Right atrium auricular region (tissue), 2 donors: ENCODE results near the gene KLF3. TPM values are rescaled to one million over a fixed set of nuclear protein-coding genes. Genes with fewer than 3 reads are reported as not detected.

Experiments
- DNase-seq: peaks from one replicate; pipeline ENCODE4 v3.0.0-alpha.2; 2019; ENCODE audit warnings: low spot score
- H3K27ac ChIP-seq, 2 donors: fragments of 200-600 bp; sonication (generic); 1 replicate in 1 of 2; 2 replicates in 1 of 2; pipeline ENCODE4 v1.5.1; 2016 to 2019
- H3K27me3 ChIP-seq, 2 donors: fragments of 200-600 bp; sonication (generic); one replicate each; pipeline versions ENCODE4 v1.5.1 to v1.6.0; 2017 to 2019
- H3K36me3 ChIP-seq: fragments of 200-600 bp; sonication (generic); one replicate; pipeline ENCODE4 v1.5.1; 2016
- H3K4me1 ChIP-seq, 2 donors: fragments of 200-600 bp; sonication (generic); one replicate each; pipeline versions ENCODE4 v1.5.1 to v1.6.0; 2017 to 2019
- H3K4me3 ChIP-seq, 2 donors: fragments of 200-600 bp; sonication (generic); 1 replicate in 1 of 2; 2 replicates in 1 of 2; pipeline ENCODE4 v1.5.1; 2017 to 2019; ENCODE audit warnings: mild to moderate bottlenecking in 1 of 2, moderate library complexity in 1 of 2
- H3K9me3 ChIP-seq, 2 donors: fragments of 200-600 bp; sonication (generic); one replicate each; pipeline ENCODE4 v1.5.1; 2019
- total RNA-seq, 2 donors: library from RNA; depleted of rRNA; stranded (reverse); fragments of >200 nt; gene quantifications; one replicate each; pipeline ENCODE4 v1.1.0, GENCODE V29; 2016
- TF ChIP-seq, protein P1 (sequence below), 2 donors: fragments of 200-600 bp; sonication (generic); IDR thresholded peaks; one replicate each; pipeline ENCODE4 v1.5.1; 2019; ENCODE audit warnings: antibody characterized with exemption in 2 of 2

Gene KLF3
- total RNA-seq, 2 donors from 2014 or later = 22.6 to 28.8 TPM

DNA sequence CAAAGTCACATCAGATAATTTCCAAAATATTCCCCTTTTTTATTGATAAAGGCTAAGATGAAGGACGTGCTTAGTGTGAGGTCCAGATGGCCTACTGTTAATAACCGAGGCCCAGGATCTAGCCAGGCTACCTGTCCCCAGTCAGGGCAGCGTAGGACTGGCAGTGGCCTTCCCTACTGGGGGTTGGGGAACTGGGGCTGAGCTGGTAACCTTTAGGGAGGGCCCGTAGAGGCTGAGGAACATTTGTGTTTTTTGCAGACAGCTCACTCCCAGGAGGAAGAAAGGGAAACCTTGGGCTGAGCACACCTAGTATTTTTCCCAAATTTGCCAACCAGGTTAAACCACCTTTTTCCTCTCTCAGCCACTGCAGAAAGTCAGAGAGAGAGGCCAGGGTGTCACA is 59.1 kb downstream of the KLF3 start:
- DNase-seq = no peak
- Histone ChIP-seq H3K27me3 (no peaks in the 10 kb centered on the region), H3K27ac (no peak overlapping the region), H3K36me3 (no peaks in the 10 kb centered on the region), H3K4me1 (peaks cover 0 to 7% of the 10 kb centered on the region in 2 donors), H3K4me3 (no peak overlapping the region), H3K9me3 (no peaks in the 10 kb centered on the region)
- TF ChIP-seq, protein P1, sequence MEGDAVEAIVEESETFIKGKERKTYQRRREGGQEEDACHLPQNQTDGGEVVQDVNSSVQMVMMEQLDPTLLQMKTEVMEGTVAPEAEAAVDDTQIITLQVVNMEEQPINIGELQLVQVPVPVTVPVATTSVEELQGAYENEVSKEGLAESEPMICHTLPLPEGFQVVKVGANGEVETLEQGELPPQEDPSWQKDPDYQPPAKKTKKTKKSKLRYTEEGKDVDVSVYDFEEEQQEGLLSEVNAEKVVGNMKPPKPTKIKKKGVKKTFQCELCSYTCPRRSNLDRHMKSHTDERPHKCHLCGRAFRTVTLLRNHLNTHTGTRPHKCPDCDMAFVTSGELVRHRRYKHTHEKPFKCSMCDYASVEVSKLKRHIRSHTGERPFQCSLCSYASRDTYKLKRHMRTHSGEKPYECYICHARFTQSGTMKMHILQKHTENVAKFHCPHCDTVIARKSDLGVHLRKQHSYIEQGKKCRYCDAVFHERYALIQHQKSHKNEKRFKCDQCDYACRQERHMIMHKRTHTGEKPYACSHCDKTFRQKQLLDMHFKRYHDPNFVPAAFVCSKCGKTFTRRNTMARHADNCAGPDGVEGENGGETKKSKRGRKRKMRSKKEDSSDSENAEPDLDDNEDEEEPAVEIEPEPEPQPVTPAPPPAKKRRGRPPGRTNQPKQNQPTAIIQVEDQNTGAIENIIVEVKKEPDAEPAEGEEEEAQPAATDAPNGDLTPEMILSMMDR (IDR thresholded peaks at IDR 0.05) = no peak

DNA sequence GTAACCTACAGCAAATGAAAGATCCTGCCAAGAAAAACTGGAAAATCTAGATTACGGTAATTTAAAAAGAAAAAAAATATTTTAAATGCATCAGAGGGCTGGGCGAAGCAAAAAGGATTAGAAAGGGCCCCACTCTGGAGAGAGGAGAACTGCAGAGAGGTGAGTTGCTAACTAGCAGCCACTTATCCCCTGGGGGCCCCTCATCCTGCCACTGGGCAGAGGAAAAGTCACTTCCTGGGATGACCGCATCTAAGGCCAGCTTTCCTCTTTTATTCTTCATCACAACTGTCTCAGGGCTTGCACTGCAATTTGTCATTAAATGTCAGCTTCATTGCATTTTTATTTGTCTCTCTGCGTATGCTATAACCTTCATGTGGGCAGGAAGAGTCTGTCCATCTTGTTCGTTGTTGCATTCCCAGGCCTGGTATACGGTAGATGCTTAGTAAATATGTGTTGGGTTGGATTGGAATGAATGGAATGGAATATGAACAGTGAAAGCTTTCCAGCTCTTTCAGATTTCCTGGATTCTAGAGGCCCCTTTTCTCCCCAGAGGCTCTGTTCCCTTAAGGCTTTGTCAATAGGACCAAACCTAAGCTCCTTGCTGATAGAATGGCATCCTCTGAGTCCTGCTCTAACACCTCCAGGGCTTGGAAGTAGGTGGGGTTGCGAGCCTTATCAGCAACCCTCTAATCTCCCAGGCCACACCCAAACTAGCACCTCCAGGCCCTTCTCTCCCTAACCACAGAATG is 59.9 kb downstream of the KLF3 start:
- TF ChIP-seq, protein P1 (IDR thresholded peaks at IDR 0.05) = no peak

DNA sequence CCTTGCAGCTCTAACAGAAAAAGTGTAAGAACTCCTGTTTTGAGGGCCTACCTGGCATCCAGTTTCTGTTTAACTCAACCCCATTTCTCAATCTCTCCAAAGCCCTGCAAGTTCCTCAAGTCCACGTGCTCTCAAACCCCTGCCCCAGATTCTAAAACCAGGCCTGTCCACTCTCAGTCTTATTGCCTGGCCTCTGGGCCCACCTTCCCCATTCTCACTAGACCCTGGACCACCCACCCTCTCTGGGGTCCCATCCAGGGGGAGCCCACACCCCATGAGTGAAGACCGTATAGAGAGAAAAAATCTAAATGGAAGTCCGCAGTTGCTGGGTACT is 60.4 kb downstream of the KLF3 start:
- H3K4me3 ChIP-seq = no peak overlapping the region
- peaks cover 0 to 7% of the 10 kb centered on the region in 2 donors for H3K4me1 ChIP-seq
- H3K9me3 ChIP-seq = no peaks in the 10 kb centered on the region
- H3K36me3 ChIP-seq = no peaks in the 10 kb centered on the region
- no peaks in the 10 kb centered on the region for H3K27me3 ChIP-seq
- DNase-seq = no peak
- TF ChIP-seq, protein P1 (IDR thresholded peaks at IDR 0.05) = no peak
- H3K27ac ChIP-seq = no peak overlapping the region

More for the DNA sequence above, 59.9 kb downstream of the KLF3 start:
- Histone ChIP-seq H3K9me3 (no peaks in the 10 kb centered on the region), H3K4me1 (peaks cover 0 to 7% of the 10 kb centered on the region in 2 donors), H3K4me3 (no peak overlapping the region), H3K36me3 (no peaks in the 10 kb centered on the region), H3K27ac (no peak overlapping the region), H3K27me3 (no peaks in the 10 kb centered on the region)
- DNase-seq = no peak

DNA sequence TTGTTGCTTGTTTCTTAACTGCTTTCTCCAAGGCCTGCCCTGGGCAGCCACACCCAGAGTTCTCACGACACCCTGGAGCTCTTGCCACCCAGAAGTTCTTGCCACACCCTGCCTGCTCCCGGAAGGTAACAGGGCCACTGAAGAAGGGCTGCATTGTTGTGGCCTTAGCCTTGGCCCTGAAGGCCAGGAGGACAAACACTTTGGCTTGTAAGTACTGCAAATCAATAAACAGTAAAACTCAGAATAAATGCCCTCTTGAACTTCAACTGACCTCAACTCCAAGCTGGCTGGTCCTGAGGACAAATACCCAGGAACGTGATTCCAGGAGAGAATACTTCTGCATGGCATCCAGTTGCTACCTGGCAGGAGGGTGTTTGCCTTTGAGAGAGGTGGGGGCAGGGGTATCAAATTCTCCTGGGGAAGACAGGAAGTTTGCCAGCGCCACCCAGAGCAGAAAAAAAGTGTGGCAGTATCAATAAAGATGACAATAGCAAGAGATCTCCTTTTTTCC is 64.7 kb downstream of the KLF3 start:
- Histone ChIP-seq H3K4me3 (no peak overlapping the region), H3K27ac (no peak overlapping the region), H3K4me1 (peaks cover 0 to 12% of the 10 kb centered on the region in 2 donors), H3K9me3 (no peaks in the 10 kb centered on the region), H3K27me3 (no peaks in the 10 kb centered on the region), H3K36me3 (no peaks in the 10 kb centered on the region)
- no peak for DNase-seq
- TF ChIP-seq, protein P1 (IDR thresholded peaks at IDR 0.05) = no peak

DNA sequence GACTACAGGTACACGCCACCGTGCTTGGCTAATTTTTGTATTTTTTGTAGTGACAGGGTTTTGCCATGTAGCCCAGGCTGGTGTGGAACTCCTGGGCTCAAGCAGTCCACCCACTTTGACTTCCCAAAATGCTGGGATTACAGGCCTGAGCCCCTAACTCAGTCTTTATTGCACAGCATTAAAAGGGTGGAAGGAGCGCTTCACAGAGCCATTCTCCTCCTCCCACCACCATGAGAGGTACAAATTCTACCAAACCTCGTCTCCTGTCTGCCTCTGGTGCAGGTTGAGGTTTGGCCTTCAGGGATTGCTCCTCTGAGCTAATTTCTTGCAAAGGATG is 66.5 kb downstream of the KLF3 start:
- Histone ChIP-seq H3K36me3 (no peaks in the 10 kb centered on the region), H3K4me1 (peaks cover 0 to 7% of the 10 kb centered on the region in 2 donors), H3K27ac (no peak overlapping the region), H3K9me3 (no peaks in the 10 kb centered on the region), H3K27me3 (no peaks in the 10 kb centered on the region), H3K4me3 (no peak overlapping the region)
- DNase-seq = no peak
- TF ChIP-seq, protein P1 (IDR thresholded peaks at IDR 0.05) = no peak
